Activated CD4-positive, alpha-beta memory T cell treated with anti-CD3 and anti-CD28 coated beads for 36 hours (primary cell): ENCODE results near the gene SH3BP1. TPM values are rescaled to one million over a fixed set of nuclear protein-coding genes. Genes with fewer than 3 reads are reported as not detected.

ENCODE experiments used
- CTCF ChIA-PET: fragments of 350-600 bp; sonication (Branson Sonifier 250); formaldehyde crosslinking; loops from one replicate; lab custom pipeline; 2021; ENCODE audit warnings: antibody characterized with exemption, inconsistent platforms; lab: Charles Lee
- POLR2A ChIA-PET: fragments of 350-600 bp; sonication (Branson Sonifier 250); formaldehyde crosslinking; loops from one replicate; lab custom pipeline; 2021; ENCODE audit warnings: antibody characterized with exemption; lab: Charles Lee
- DNase-seq: peaks from one replicate; pipeline ENCODE4 v3.0.0-alpha.2; 2020
- H3K27ac Mint-ChIP-seq: one replicate; pipeline ENCODE4 v1.8.0; 2021; ENCODE audit warnings: mixed read lengths
- H3K27me3 Mint-ChIP-seq: one replicate; pipeline ENCODE4 v1.8.0; 2021; ENCODE audit warnings: mixed read lengths
- H3K36me3 Mint-ChIP-seq: one replicate; pipeline ENCODE4 v1.8.0; 2021; ENCODE audit warnings: mixed read lengths
- H3K4me1 Mint-ChIP-seq: one replicate; pipeline ENCODE4 v1.8.0; 2021; ENCODE audit warnings: low read depth, mixed read lengths
- H3K4me3 Mint-ChIP-seq: one replicate; pipeline ENCODE4 v1.8.0; 2021; ENCODE audit warnings: mild to moderate bottlenecking, mixed read lengths
- H3K9me3 Mint-ChIP-seq: one replicate; pipeline ENCODE4 v1.8.0; 2021; ENCODE audit warnings: mixed read lengths
- intact Hi-C: fragments of 100-400 bp; cut with micrococcal nuclease; formaldehyde crosslinking; loops from one replicate; pipeline ENCODE4 v1.15.1; 2023
- total RNA-seq, 2 experiments: library from RNA; stranded (reverse); gene quantifications; one replicate each; pipeline ENCODE4 v1.2.3, GENCODE V29; 2021

The SH3BP1 gene
- total RNA-seq, 2 experiments from 2014 or later, result 97.6 to 102 TPM

GRCh38 chr22:37627121-37627520, 12.3 kb upstream of the SH3BP1 start:
- CTCF ChIA-PET, result interaction anchor here (0.6 to 7.4 kb wide), 7 partner anchors 10 to 108 kb away, joined by 3 to 81 read pairs (median 10); no protein-coding TSS in a partner anchor
- H3K36me3 Mint-ChIP-seq, result peaks cover 13% of the 10 kb centered on the region
- H3K27ac Mint-ChIP-seq, result peak overlapping the region; percentile 90
- peaks cover 52% of the 10 kb centered on the region for H3K4me1 Mint-ChIP-seq
- H3K9me3 Mint-ChIP-seq, result no peaks in the 10 kb centered on the region
- POLR2A ChIA-PET, result interaction anchor here (0.8 to 2.1 kb wide), 6 partner anchors 11 to 57 kb away, joined by 3 to 6 read pairs (median 4); partner anchors contain the start of gene GGA1
- intact Hi-C loops, result no loop called here
- DNase-seq, result no peak
- no peaks in the 10 kb centered on the region for H3K27me3 Mint-ChIP-seq
- H3K4me3 Mint-ChIP-seq, result peak overlapping the region; percentile 23

- peak; percentile 68 for DNase-seq
- Mint-ChIP-seq H3K27ac (peak overlapping the region; percentile 90), H3K4me1 (peaks cover 53% of the 10 kb centered on the region), H3K4me3 (no peak overlapping the region), H3K36me3 (peaks cover 13% of the 10 kb centered on the region), H3K27me3 (no peaks in the 10 kb centered on the region), H3K9me3 (no peaks in the 10 kb centered on the region)
- POLR2A ChIA-PET, result interaction anchor here (0.8 to 2.1 kb wide), 8 partner anchors 11 to 56 kb away, joined by 3 to 6 read pairs (median 4); partner anchors contain the start of genes GGA1, LGALS1 and SH3BP1
- intact Hi-C loops, result no loop called here
- CTCF ChIA-PET, result interaction anchor here (0.6 to 7.4 kb wide), 7 partner anchors 9 to 108 kb away, joined by 3 to 81 read pairs (median 10); no protein-coding TSS in a partner anchor
These were observed 11.9 kb upstream of the SH3BP1 start for GRCh38 chr22:37627545-37627944.

GRCh38 chr22:37628830-37629229, 10.6 kb upstream of the SH3BP1 start:
- H3K36me3 Mint-ChIP-seq, result peaks cover 11% of the 10 kb centered on the region
- intact Hi-C loops, result no loop called here
- CTCF ChIA-PET, result interaction anchor here (1.2 to 7.4 kb wide), 5 partner anchors 8 to 52 kb away, joined by 3 to 81 read pairs (median 12); no protein-coding TSS in a partner anchor
- H3K9me3 Mint-ChIP-seq, result no peaks in the 10 kb centered on the region
- DNase-seq, result no peak
- POLR2A ChIA-PET, result interaction anchor here (1.3 to 2.1 kb wide), 3 partner anchors 10 to 47 kb away, joined by 3 to 6 read pairs (median 4); partner anchors contain the start of genes GGA1, LGALS1 and SH3BP1
- H3K4me1 Mint-ChIP-seq, result peaks cover 58% of the 10 kb centered on the region
- H3K27me3 Mint-ChIP-seq, result no peaks in the 10 kb centered on the region
- H3K4me3 Mint-ChIP-seq, result no peak overlapping the region
- H3K27ac Mint-ChIP-seq, result peak overlapping the region; percentile 90

- CTCF ChIA-PET, result interaction anchor here (5.5 to 15.3 kb wide), 2 partner anchors 13 to 48 kb away, joined by 125 to 574 read pairs; partner anchors contain the start of genes LGALS1 and NOL12
- POLR2A ChIA-PET, result interaction anchor here (1.1 kb wide), 1 partner anchor 22 kb away, joined by 3 read pairs; no protein-coding TSS in a partner anchor
- Mint-ChIP-seq H3K27ac (no peak overlapping the region), H3K4me3 (no peak overlapping the region), H3K27me3 (no peaks in the 10 kb centered on the region), H3K4me1 (peaks cover 64% of the 10 kb centered on the region), H3K9me3 (no peaks in the 10 kb centered on the region), H3K36me3 (peaks cover 9% of the 10 kb centered on the region)
- intact Hi-C loops, result loop anchor here (10.0 kb wide), 1 partner anchor 115 kb away; no protein-coding TSS in a partner anchor
- DNase-seq, result no peak
These were observed 9.5 kb upstream of the SH3BP1 start for GRCh38 chr22:37629928-37630327.

GRCh38 chr22:37630839-37631435, 8.5 kb upstream of the SH3BP1 start:
- H3K4me3 Mint-ChIP-seq, result no peak overlapping the region

GRCh38 chr22:37631448-37632173, 7.9 kb upstream of the SH3BP1 start:
- Mint-ChIP-seq H3K36me3 (peaks cover 2% of the 10 kb centered on the region), H3K4me3 (peak overlapping the region; percentile 32), H3K27me3 (no peaks in the 10 kb centered on the region), H3K9me3 (no peaks in the 10 kb centered on the region), H3K4me1 (peaks cover 64% of the 10 kb centered on the region), H3K27ac (peak overlapping the region; percentile 95)
- POLR2A ChIA-PET, result interaction anchor here (1.8 to 5.0 kb wide), 5 partner anchors 9 to 55 kb away, joined by 6 to 27 read pairs (median 7); partner anchors contain the start of genes GGA1, LGALS1 and NOL12
- CTCF ChIA-PET, result interaction anchor here (0.7 to 15.3 kb wide), 7 partner anchors 8 to 47 kb away, joined by 3 to 574 read pairs (median 11); partner anchors contain the start of genes GGA1, LGALS1 and NOL12
- intact Hi-C loops, result loop anchor here (10.0 kb wide), 1 partner anchor 113 kb away; no protein-coding TSS in a partner anchor
- peak; percentile 43 for DNase-seq

More at GRCh38 chr22:37630839-37631435, 8.5 kb upstream of the SH3BP1 start:
- peaks cover 2% of the 10 kb centered on the region for H3K36me3 Mint-ChIP-seq
- ChIA-PET CTCF (interaction anchor here (1.4 to 15.3 kb wide), 5 partner anchors 8 to 47 kb away, joined by 3 to 574 read pairs (median 18); partner anchors contain the start of genes GGA1, LGALS1 and NOL12), POLR2A (interaction anchor here (1.1 to 5.0 kb wide), 4 partner anchors 9 to 44 kb away, joined by 3 to 24 read pairs (median 6); partner anchors contain the start of gene LGALS1)
- peak overlapping the region; percentile 95 for H3K27ac Mint-ChIP-seq
- H3K9me3 Mint-ChIP-seq, result no peaks in the 10 kb centered on the region
- H3K4me1 Mint-ChIP-seq, result peaks cover 65% of the 10 kb centered on the region
- DNase-seq, result no peak
- no peaks in the 10 kb centered on the region for H3K27me3 Mint-ChIP-seq
- intact Hi-C loops, result loop anchor here (10.0 kb wide), 1 partner anchor 114 kb away; no protein-coding TSS in a partner anchor

- ChIA-PET POLR2A (interaction anchor here (1.7 to 5.0 kb wide), 7 partner anchors 8 to 54 kb away, joined by 5 to 27 read pairs (median 7); partner anchors contain the start of genes GGA1, LGALS1, NOL12 and PDXP), CTCF (interaction anchor here (0.7 to 15.3 kb wide), 8 partner anchors 8 to 71 kb away, joined by 3 to 574 read pairs (median 10); partner anchors contain the start of genes GGA1, LGALS1 and NOL12)
- H3K4me3 Mint-ChIP-seq, result peak overlapping the region; percentile 50
- H3K27me3 Mint-ChIP-seq, result no peaks in the 10 kb centered on the region
- H3K36me3 Mint-ChIP-seq, result peaks cover 2% of the 10 kb centered on the region
- DNase-seq, result peak; percentile 61
- H3K9me3 Mint-ChIP-seq, result no peaks in the 10 kb centered on the region
- peak overlapping the region; percentile 95 for H3K27ac Mint-ChIP-seq
- peaks cover 64% of the 10 kb centered on the region for H3K4me1 Mint-ChIP-seq
- intact Hi-C loops, result loop anchor here (1.0 to 10.0 kb wide), 4 partner anchors 9 to 112 kb away; partner anchors contain the start of gene GGA1
These were observed 7.0 kb upstream of the SH3BP1 start for GRCh38 chr22:37632174-37633088.

GRCh38 chr22:37633089-37633624, 6.3 kb upstream of the SH3BP1 start:
- POLR2A ChIA-PET, result interaction anchor here (1.3 to 5.0 kb wide), 7 partner anchors 7 to 53 kb away, joined by 5 to 27 read pairs (median 10); partner anchors contain the start of genes GGA1, LGALS1, NOL12 and PDXP
- peak overlapping the region; percentile 95 for H3K27ac Mint-ChIP-seq
- intact Hi-C loops, result loop anchor here (1.0 to 10.0 kb wide), 4 partner anchors 10 to 112 kb away; partner anchors contain the start of gene GGA1

GRCh38 chr22:37633625-37634416, 5.6 kb upstream of the SH3BP1 start:
- peak; percentile 85 for DNase-seq
- intact Hi-C loops, result loop anchor here (1.0 to 10.0 kb wide), 4 partner anchors 9 to 111 kb away; partner anchors contain the start of gene GGA1
- Mint-ChIP-seq H3K27me3 (no peaks in the 10 kb centered on the region), H3K9me3 (no peaks in the 10 kb centered on the region), H3K4me3 (peak overlapping the region; percentile 66), H3K36me3 (peaks cover 2% of the 10 kb centered on the region), H3K27ac (peak overlapping the region; percentile 95), H3K4me1 (peaks cover 65% of the 10 kb centered on the region)
- CTCF ChIA-PET, result interaction anchor here (0.6 to 15.3 kb wide), 12 partner anchors 8 to 767 kb away, joined by 3 to 574 read pairs (median 5); partner anchors contain the start of genes GGA1, LGALS1 and NOL12
- POLR2A ChIA-PET, result interaction anchor here (1.3 to 5.0 kb wide), 7 partner anchors 8 to 52 kb away, joined by 5 to 27 read pairs (median 10); partner anchors contain the start of genes GGA1, LGALS1, NOL12 and PDXP

More at GRCh38 chr22:37633089-37633624, 6.3 kb upstream of the SH3BP1 start:
- H3K27me3 Mint-ChIP-seq, result no peaks in the 10 kb centered on the region
- peak; percentile 75 for DNase-seq
- CTCF ChIA-PET, result interaction anchor here (1.0 to 15.3 kb wide), 8 partner anchors 8 to 71 kb away, joined by 3 to 574 read pairs (median 10); partner anchors contain the start of genes GGA1, LGALS1 and NOL12
- peaks cover 2% of the 10 kb centered on the region for H3K36me3 Mint-ChIP-seq
- no peaks in the 10 kb centered on the region for H3K9me3 Mint-ChIP-seq
- peak overlapping the region; percentile 50 for H3K4me3 Mint-ChIP-seq
- H3K4me1 Mint-ChIP-seq, result peaks cover 65% of the 10 kb centered on the region
